B cell (primary cell): Measurements from ENCODE around the gene S100PBP.

ENCODE experiments used
- EZH2 ChIP-seq: IDR thresholded peaks from 2 replicates; pipeline ENCODE4 v1.6.1; 2012; ENCODE audit warnings: borderline replicate concordance, low read depth, mild to moderate bottlenecking, moderate library complexity, low read length; ENCODE audit not compliant: insufficient read depth, poor library complexity, severe bottlenecking
- TF ChIP-seq, protein P1 (sequence below): fragments of 200-600 bp; IDR thresholded peaks from one replicate; pipeline ENCODE4 v1.8.0; 2022; ENCODE audit warnings: antibody characterized with exemption, mild to moderate bottlenecking

DNA sequence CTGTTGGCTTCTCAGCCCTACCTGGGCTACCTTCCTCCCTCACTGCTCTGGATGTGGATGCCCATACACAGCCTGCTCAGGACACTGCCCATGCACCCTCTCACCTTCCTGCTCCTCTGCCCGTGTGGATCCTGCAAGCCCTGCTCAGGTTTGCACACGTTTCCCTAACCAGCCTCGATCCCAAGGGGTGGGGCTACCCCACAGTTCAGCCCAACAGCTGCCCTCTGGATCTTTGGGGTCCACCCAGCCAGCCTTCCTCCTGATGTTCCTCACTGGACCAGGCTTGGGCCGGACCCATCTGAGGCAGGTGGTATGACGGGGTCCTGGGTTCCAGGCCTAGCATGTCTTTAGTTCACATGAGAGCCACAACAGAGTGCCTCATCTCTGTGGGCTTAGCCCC, 79.0 kb downstream of the S100PBP start:
- TF ChIP-seq, protein P1, sequence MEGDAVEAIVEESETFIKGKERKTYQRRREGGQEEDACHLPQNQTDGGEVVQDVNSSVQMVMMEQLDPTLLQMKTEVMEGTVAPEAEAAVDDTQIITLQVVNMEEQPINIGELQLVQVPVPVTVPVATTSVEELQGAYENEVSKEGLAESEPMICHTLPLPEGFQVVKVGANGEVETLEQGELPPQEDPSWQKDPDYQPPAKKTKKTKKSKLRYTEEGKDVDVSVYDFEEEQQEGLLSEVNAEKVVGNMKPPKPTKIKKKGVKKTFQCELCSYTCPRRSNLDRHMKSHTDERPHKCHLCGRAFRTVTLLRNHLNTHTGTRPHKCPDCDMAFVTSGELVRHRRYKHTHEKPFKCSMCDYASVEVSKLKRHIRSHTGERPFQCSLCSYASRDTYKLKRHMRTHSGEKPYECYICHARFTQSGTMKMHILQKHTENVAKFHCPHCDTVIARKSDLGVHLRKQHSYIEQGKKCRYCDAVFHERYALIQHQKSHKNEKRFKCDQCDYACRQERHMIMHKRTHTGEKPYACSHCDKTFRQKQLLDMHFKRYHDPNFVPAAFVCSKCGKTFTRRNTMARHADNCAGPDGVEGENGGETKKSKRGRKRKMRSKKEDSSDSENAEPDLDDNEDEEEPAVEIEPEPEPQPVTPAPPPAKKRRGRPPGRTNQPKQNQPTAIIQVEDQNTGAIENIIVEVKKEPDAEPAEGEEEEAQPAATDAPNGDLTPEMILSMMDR = no peak
- no peak for TF ChIP-seq EZH2
